ENCODE measurements around the gene CLDN4.
"Not testable (repeated sequence)": the region's sequence is repeated elsewhere in the genome, so short reads cannot be mapped to it uniquely, and the experiment has no call there.

Gene CLDN4

DNA sequence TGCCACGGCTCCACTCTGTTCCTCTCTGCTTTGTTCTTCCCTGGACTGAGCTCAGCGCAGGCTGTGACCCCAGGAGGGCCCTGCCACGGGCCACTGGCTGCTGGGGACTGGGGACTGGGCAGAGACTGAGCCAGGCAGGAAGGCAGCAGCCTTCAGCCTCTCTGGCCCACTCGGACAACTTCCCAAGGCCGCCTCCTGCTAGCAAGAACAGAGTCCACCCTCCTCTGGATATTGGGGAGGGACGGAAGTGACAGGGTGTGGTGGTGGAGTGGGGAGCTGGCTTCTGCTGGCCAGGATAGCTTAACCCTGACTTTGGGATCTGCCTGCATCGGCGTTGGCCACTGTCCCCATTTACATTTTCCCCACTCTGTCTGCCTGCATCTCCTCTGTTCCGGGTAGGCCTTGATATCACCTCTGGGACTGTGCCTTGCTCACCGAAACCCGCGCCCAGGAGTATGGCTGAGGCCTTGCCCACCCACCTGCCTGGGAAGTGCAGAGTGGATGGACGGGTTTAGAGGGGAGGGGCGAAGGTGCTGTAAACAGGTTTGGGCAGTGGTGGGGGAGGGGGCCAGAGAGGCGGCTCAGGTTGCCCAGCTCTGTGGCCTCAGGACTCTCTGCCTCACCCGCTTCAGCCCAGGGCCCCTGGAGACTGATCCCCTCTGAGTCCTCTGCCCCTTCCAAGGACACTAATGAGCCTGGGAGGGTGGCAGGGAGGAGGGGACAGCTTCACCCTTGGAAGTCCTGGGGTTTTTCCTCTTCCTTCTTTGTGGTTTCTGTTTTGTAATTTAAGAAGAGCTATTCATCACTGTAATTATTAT lies 1.2 kb downstream of the CLDN4 start:
- TF ChIP-seq, protein P1, sequence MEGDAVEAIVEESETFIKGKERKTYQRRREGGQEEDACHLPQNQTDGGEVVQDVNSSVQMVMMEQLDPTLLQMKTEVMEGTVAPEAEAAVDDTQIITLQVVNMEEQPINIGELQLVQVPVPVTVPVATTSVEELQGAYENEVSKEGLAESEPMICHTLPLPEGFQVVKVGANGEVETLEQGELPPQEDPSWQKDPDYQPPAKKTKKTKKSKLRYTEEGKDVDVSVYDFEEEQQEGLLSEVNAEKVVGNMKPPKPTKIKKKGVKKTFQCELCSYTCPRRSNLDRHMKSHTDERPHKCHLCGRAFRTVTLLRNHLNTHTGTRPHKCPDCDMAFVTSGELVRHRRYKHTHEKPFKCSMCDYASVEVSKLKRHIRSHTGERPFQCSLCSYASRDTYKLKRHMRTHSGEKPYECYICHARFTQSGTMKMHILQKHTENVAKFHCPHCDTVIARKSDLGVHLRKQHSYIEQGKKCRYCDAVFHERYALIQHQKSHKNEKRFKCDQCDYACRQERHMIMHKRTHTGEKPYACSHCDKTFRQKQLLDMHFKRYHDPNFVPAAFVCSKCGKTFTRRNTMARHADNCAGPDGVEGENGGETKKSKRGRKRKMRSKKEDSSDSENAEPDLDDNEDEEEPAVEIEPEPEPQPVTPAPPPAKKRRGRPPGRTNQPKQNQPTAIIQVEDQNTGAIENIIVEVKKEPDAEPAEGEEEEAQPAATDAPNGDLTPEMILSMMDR (IDR thresholded peaks at IDR 0.05; ENCODE audit: low read depth, low read length): no peak
- no peak overlapping the region for H3K4me3 ChIP-seq (replicated peaks in 1 of 2; ENCODE audit: low read depth in 2 of 2, low read length in 2 of 2)
- no peak for DNase-seq (ENCODE audit: low read depth in 2 of 2)

- H3K4me3 ChIP-seq (replicated peaks in 1 of 2; ENCODE audit: low read depth in 2 of 2, low read length in 2 of 2): no peak overlapping the region
- DNase-seq (ENCODE audit: low read depth in 2 of 2): no peak
- TF ChIP-seq, protein P1 (IDR thresholded peaks at IDR 0.05; ENCODE audit: low read depth, low read length): no peak
These were observed 2.0 kb downstream of the CLDN4 start for GRCh38 chr7:73832806-73833205.

DNA sequence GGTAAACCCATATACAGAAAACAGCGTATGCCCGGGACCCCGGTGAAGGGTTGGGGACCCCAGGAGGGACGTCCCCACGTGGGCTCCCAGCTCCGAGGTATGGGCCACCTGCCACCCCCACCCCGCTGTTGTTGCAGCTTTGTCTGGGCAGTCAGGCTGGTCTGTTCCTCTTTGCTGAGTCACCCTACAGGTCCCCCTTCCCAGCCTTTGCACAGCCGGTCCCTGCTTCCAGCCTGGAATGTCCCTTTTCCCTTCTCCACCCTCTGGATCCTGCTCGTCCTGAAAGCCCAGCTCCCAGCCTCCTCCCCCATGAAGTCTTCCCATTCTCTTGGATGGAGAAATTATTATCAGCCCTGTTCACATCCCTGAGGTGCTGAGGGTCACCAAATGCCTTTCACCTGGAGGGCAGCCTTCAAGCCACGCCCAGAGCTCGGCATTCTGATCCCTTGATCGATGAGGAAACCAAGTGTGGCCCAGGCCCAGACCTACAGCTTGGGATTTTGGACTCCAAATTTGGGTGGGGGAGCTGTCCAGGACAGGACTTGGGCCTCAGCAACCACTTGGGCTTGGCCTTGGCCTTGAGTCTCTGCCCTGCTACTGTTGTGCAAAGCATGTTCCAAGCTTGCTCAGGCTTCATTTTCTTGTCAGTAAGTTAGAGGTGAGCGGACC lies 2.6 kb downstream of the CLDN4 start:
- H3K4me3 ChIP-seq (replicated peaks in 1 of 2; ENCODE audit: low read depth in 2 of 2, low read length in 2 of 2): no peak overlapping the region
- TF ChIP-seq, protein P1 (IDR thresholded peaks at IDR 0.05; ENCODE audit: low read depth, low read length): no peak
- no peak for DNase-seq (ENCODE audit: low read depth in 2 of 2)

- no peak for DNase-seq (ENCODE audit: low read depth in 2 of 2)
- H3K4me3 ChIP-seq (replicated peaks in 1 of 2; ENCODE audit: low read depth in 2 of 2, low read length in 2 of 2): no peak overlapping the region
- TF ChIP-seq, protein P1 (IDR thresholded peaks at IDR 0.05; ENCODE audit: low read depth, low read length): no peak
These were observed 3.9 kb downstream of the CLDN4 start for GRCh38 chr7:73834626-73835191.

GRCh38 chr7:73837167-73837566 lies 6.4 kb downstream of the CLDN4 start:
- DNase-seq (ENCODE audit: low read depth in 2 of 2); H3K4me3 ChIP-seq (replicated peaks in 1 of 2; ENCODE audit: low read depth in 2 of 2, low read length in 2 of 2): not testable (repeated sequence)

DNA sequence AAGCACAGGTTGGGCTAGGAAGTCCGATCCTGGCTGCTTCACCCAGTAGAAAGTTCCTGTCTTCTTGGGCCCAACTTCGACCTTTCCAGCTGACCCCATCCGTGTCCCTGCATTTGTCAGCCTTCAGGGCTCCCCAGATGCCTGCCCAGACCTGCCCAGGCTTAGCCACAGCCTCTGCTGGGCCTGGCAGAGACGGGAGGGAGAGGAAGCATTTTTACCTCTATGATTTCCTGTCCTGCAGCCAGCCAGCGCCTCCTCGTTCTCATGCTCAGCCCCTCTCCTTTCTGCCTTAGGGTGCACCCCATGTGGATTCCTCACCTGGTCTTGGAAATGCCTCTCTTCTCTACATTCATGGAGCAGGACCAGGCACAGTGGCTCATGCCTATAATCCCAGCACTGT lies 7.8 kb downstream of the CLDN4 start:
- DNase-seq (ENCODE audit: low read depth in 2 of 2): no peak
- TF ChIP-seq, protein P1 (IDR thresholded peaks at IDR 0.05; ENCODE audit: low read depth, low read length): no peak
- H3K4me3 ChIP-seq (replicated peaks in 1 of 2; ENCODE audit: low read depth in 2 of 2, low read length in 2 of 2): no peak overlapping the region

DNA sequence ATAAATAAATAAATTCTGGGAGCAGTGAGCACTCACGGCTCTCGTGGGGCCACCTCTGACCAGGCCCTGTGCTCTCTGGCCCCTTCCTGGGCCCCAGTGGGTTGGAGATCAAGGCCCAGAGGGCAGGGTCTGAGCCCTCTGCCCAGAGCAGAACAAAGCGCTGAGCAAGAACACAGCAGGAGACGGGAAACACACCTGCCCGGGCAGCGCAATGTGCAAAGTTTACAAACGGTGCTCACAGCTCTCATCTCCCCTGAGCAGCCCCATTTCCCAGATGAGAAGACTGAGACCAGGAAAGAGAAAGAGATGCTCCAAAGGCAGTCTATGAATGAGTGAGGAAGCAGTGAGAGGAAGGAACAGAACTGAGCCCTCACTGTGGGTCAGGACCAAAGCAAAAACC lies 8.5 kb downstream of the CLDN4 start:
- DNase-seq (ENCODE audit: low read depth in 2 of 2): no peak
- TF ChIP-seq, protein P1 (IDR thresholded peaks at IDR 0.05; ENCODE audit: low read depth, low read length): no peak
- no peak overlapping the region for H3K4me3 ChIP-seq (replicated peaks in 1 of 2; ENCODE audit: low read depth in 2 of 2, low read length in 2 of 2)
